Mucosa of descending colon (tissue), 3 donors: ENCODE results near the gene DPM2. TPM values are rescaled to one million over a fixed set of nuclear protein-coding genes. Genes with fewer than 3 reads are reported as not detected.

Experiments
- ATAC-seq: fragments of 200-7000 bp; cut with Tn5 transposase; one replicate; pipeline ENCODE4 v1.9.1; 2020; ENCODE audit warnings: mild to moderate bottlenecking, moderate library complexity
- DNase-seq, 3 donors: peaks; one replicate each; pipeline ENCODE4 v3.0.0-alpha.2; 2020
- H3K36me3 ChIP-seq: fragments of 200-600 bp; one replicate; pipeline ENCODE4 v1.8.0; 2021; ENCODE audit warnings: low read depth, mild to moderate bottlenecking
- H3K4me1 ChIP-seq: fragments of 200-600 bp; one replicate; pipeline ENCODE4 v1.8.0; 2021; ENCODE audit warnings: low read depth, mild to moderate bottlenecking
- H3K4me3 ChIP-seq: fragments of 200-600 bp; one replicate; pipeline ENCODE4 v1.8.0; 2021; ENCODE audit warnings: mild to moderate bottlenecking
- H3K9me3 ChIP-seq: fragments of 200-600 bp; one replicate; pipeline ENCODE4 v1.8.0; 2021; ENCODE audit warnings: mild to moderate bottlenecking
- intact Hi-C, 2 donors: fragments of 100-400 bp; cut with DNase I in 1 of 2; cut with micrococcal nuclease in 1 of 2; formaldehyde crosslinking; loops; one replicate each; pipeline versions ENCODE4 v1.11.0 to v1.11.1; 2022; cut with DNase I, micrococcal nuclease
- total RNA-seq, 3 donors: library from RNA; stranded (reverse); fragmentation: NEBNext Ultra II Directional in 2 of 3; extraction: Animal tissue kit (Norgen Biotek cat#: 25700) in 2 of 3; gene quantifications; one replicate each; pipeline versions ENCODE4 v1.2.1 to v1.2.4, GENCODE V29; 2021 to 2023
- TF ChIP-seq, protein P1 (sequence below): fragments of 200-600 bp; IDR thresholded peaks from one replicate; pipeline ENCODE4 v1.8.0; 2022; ENCODE audit warnings: antibody characterized with exemption, mild to moderate bottlenecking
- donor health status: DM: no; HTN: no; CAD: no; lungs with moderate emphysema.
- donor health status: DM: no; HTN: no; CAD: no.
- donor health status: DM: no; HTN: yes; CAD: no.

DPM2 gene
- total RNA-seq, 3 donors from 2014 or later: 23.0 to 30.4 (median 29.4) TPM

DNA sequence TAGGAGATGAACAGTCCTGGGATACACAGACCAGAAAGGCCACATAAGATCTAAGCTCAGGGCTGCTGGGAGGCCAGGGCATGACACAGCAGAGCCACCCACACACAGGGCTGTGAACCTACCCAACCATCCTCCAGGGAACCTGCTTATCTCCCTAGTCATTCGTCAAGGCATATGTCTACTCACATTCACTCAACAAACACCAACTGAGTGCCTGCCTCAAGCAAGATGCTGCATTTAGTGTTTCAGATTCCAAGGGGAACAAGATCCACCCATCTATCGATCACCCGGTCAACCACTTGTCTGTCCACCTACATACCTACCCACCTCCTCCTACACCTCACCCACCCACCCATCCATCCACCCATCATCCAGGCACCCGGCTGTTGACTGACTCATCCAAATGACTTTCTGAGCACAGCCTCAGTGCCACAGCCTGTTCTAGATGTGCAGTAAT lies 1.9 kb downstream of the DPM2 start:
- Histone ChIP-seq H3K36me3 (no peaks in the 10 kb centered on the region), H3K4me3 (no peak overlapping the region), H3K4me1 (peaks cover 22% of the 10 kb centered on the region), H3K9me3 (no peaks in the 10 kb centered on the region)
- TF ChIP-seq, protein P1, sequence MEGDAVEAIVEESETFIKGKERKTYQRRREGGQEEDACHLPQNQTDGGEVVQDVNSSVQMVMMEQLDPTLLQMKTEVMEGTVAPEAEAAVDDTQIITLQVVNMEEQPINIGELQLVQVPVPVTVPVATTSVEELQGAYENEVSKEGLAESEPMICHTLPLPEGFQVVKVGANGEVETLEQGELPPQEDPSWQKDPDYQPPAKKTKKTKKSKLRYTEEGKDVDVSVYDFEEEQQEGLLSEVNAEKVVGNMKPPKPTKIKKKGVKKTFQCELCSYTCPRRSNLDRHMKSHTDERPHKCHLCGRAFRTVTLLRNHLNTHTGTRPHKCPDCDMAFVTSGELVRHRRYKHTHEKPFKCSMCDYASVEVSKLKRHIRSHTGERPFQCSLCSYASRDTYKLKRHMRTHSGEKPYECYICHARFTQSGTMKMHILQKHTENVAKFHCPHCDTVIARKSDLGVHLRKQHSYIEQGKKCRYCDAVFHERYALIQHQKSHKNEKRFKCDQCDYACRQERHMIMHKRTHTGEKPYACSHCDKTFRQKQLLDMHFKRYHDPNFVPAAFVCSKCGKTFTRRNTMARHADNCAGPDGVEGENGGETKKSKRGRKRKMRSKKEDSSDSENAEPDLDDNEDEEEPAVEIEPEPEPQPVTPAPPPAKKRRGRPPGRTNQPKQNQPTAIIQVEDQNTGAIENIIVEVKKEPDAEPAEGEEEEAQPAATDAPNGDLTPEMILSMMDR: no peak
- intact Hi-C loops: no loop called here
- DNase-seq: no peak
- no peak for ATAC-seq

- no peak for DNase-seq
- TF ChIP-seq, protein P1: no peak
- Histone ChIP-seq H3K9me3 (no peaks in the 10 kb centered on the region), H3K4me1 (peaks cover 24% of the 10 kb centered on the region), H3K4me3 (no peak overlapping the region), H3K36me3 (no peaks in the 10 kb centered on the region)
- intact Hi-C loops: no loop called here
- ATAC-seq: no peak
Observed at GRCh38 chr9:127934986-127935385, 2.7 kb downstream of the DPM2 start.

DNA sequence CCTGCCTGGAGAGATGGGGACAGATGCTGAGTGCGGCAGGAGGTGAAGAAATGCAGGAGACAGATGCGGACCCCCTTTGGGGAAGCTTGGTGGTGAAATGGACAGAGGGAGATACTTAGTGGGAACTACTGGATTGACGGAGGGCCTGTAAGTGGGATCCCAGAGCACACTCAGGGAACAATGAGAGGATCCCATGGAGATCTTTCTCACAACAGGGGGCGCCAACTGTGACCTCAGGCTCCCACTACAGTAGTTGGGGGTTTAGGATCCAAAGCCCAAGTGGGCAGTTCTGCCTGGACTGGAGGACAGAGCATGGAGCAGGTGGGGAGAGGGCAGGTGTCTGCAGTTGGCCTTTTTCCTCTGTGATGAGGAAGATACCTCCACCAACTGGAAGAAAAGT lies 3.4 kb downstream of the DPM2 start:
- DNase-seq: no peak
- Histone ChIP-seq H3K4me1 (peaks cover 24% of the 10 kb centered on the region), H3K4me3 (no peak overlapping the region), H3K9me3 (no peaks in the 10 kb centered on the region), H3K36me3 (no peaks in the 10 kb centered on the region)
- no peak for ATAC-seq
- TF ChIP-seq, protein P1: no peak
- intact Hi-C loops: no loop called here

DNA sequence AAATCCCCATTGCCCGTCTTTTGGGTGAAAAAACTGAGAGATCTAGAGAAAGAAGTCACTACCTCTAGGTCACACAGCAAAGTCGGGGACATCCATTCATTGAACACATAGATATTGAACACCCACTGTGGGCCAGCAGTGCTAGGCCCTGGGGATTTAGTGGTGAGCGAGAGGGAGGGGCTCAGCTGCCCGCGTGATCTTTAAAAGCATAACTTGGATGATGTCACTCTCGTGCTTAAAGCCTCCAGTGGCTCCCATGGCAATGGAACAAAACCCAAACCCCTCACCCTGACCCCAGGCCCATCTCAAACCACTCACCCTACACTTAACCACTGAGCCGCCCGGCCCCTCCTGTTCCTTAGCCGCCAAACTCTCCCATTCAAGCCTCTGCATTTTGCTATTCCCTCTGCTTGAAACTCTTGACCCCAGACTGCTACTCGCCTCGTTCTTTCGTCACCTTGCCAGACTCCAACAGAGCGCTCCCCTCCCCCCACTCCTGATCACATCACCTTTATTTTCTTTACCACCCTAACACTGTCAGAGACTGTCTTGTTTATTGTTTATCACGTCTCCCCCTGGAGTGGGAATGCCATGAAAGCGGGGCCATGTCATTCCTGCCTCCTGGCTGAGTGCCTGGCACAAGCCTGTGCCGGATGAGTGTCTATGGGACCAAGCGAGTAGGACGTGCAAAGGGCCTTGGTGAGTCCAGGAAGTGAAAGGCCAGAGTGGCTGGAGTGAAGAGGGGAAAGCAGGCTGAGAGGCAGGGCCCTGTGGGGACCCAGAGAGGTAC lies 6.4 kb downstream of the DPM2 start:
- H3K4me3 ChIP-seq: no peak overlapping the region

GRCh38 chr9:127930231-127931091 lies 7.2 kb downstream of the DPM2 start, which contains the start of gene PIP5KL1:
TSS of gene PIP5KL1 (minus strand) at chr9:127930777. CDS start at chr9:127930752, 25 bp downstream.
- peak; percentile 81 to 86 (median 85) for DNase-seq
- TF ChIP-seq, protein P1: no peak
- Histone ChIP-seq H3K9me3 (no peaks in the 10 kb centered on the region), H3K36me3 (no peaks in the 10 kb centered on the region), H3K4me3 (no peak within 1 kb of the TSS), H3K4me1 (peaks cover 24% of the 10 kb centered on the region)
- ATAC-seq: peak; percentile 79
- intact Hi-C loops: no loop called here

More for the DNA sequence above, 6.4 kb downstream of the DPM2 start:
- intact Hi-C loops: no loop called here
- ATAC-seq: peak; percentile 1
- Histone ChIP-seq H3K4me1 (peaks cover 25% of the 10 kb centered on the region), H3K36me3 (no peaks in the 10 kb centered on the region), H3K9me3 (no peaks in the 10 kb centered on the region)
- DNase-seq: no peak
- TF ChIP-seq, protein P1: no peak
